Dendritic cell treated with granulocyte-macrophage colony-stimulating factor and Interleukin-4, amounts not matched to agents 40 ng/mL and 50 ng/mL, for 4 days (primary cell): ENCODE data around the gene ZC3H13.

Experiments
- H3K27ac Mint-ChIP-seq: one replicate; pipeline ENCODE4 v1.8.0; 2022; ENCODE audit warnings: mild to moderate bottlenecking, mixed read lengths
- H3K27me3 Mint-ChIP-seq: one replicate; pipeline ENCODE4 v1.8.0; 2022; ENCODE audit warnings: mild to moderate bottlenecking, mixed read lengths
- H3K36me3 Mint-ChIP-seq: one replicate; pipeline ENCODE4 v1.8.0; 2022; ENCODE audit warnings: low read depth, mixed read lengths
- H3K4me1 Mint-ChIP-seq: one replicate; pipeline ENCODE4 v1.8.0; 2022; ENCODE audit warnings: low read depth, mixed read lengths
- H3K4me3 Mint-ChIP-seq: one replicate; pipeline ENCODE4 v1.8.0; 2022; ENCODE audit warnings: mild to moderate bottlenecking, moderate library complexity, mixed read lengths
- H3K9me3 Mint-ChIP-seq: one replicate; pipeline ENCODE4 v1.8.0; 2022; ENCODE audit warnings: mixed read lengths
- intact Hi-C: fragments of 100-400 bp; cut with micrococcal nuclease; formaldehyde crosslinking; loops from one replicate; pipeline ENCODE4 v1.15.0; 2022

Gene ZC3H13

DNA sequence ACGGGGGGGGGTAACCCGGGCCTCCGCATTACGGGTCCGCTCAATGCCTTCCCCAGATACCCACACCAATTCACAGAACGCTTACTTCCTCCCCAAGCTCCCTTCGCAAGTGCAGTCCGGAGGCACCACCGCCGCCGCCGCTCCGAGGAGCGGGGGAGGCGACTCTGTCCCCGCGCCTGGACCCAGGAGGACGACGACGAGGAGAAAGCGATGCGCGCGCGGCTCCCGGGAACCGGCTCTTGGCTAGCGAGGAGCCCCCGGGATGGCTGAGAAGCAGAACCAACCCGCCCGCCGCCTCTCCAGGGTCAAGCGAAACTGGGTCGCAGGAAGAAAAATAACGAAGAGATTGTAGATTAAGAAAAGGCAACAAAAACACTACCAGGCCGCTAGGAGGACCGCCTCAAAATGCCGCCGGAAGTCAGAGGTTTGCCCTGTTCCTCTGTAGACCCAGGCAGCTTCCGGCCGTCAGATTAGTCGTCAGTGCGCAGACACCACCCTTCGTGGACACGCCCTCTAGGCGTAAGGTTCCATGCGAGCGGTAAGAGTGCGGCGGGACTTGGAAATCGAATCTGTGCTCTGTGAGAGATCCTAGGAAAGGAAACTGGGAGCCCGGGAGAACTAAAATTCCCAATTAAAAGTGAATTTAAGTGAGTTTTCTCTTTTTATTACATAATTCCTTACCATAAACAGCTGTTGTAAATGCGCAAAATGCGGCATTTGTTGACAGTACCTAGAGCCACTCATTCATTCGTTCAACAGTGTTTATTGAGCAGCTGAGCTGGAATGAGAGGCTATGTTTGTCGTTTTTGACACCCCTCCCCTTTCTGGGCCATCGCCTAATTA is at the start of gene ZC3H13:
Gene ZC3H13, minus strand, starts transcription at position 428 of the 843 bp plus-strand sequence. CDS start 7,239 bp downstream, outside the sequence.
- Mint-ChIP-seq H3K27me3 (peaks cover 5% of the 10 kb centered on the region), H3K36me3 (peaks cover 20% of the 10 kb centered on the region), H3K4me3 (peak within 1 kb of the TSS; percentile 99), H3K9me3 (no peaks in the 10 kb centered on the region), H3K4me1 (peaks cover 11% of the 10 kb centered on the region), H3K27ac (peak within 1 kb of the TSS; percentile 94)
- intact Hi-C loops, result loop anchor here (5.0 kb wide), 2 partner anchors 60 to 75 kb away; no protein-coding TSS in a partner anchor

DNA sequence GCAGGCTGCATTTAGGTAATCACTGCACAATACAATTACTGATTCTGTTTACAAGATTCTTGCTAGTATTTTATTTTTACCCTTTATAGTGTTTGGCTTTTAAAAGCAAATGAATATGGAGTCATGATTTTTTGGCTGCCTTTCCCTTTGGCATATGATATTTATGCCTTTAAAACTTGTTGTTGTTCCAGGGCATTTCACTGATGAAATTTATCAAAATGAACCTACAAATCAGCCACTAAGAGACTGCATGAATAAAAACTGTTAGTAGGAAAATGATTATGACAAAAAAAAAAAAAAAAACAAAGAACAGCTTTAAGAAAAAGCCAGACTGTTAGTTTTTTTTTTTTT is 49.7 kb upstream of the ZC3H13 start:
- Mint-ChIP-seq H3K27me3 (no peaks in the 10 kb centered on the region), H3K9me3 (no peaks in the 10 kb centered on the region), H3K27ac (no peak overlapping the region), H3K4me3 (no peak overlapping the region), H3K4me1 (peaks cover 24% of the 10 kb centered on the region), H3K36me3 (no peaks in the 10 kb centered on the region)
- intact Hi-C loops, result no loop called here

GRCh38 chr13:46101484-46102254 is 49.1 kb upstream of the ZC3H13 start:
- Mint-ChIP-seq H3K4me1 (peaks cover 24% of the 10 kb centered on the region), H3K4me3 (no peak overlapping the region), H3K9me3 (no peaks in the 10 kb centered on the region), H3K27ac (no peak overlapping the region), H3K36me3 (no peaks in the 10 kb centered on the region), H3K27me3 (no peaks in the 10 kb centered on the region)
- intact Hi-C loops, result no loop called here

GRCh38 chr13:46101002-46101401 is 48.5 kb upstream of the ZC3H13 start:
- Mint-ChIP-seq H3K4me1 (peaks cover 24% of the 10 kb centered on the region), H3K27ac (no peak overlapping the region), H3K36me3 (no peaks in the 10 kb centered on the region), H3K4me3 (no peak overlapping the region), H3K27me3 (no peaks in the 10 kb centered on the region), H3K9me3 (no peaks in the 10 kb centered on the region)
- intact Hi-C loops, result no loop called here

GRCh38 chr13:46100191-46100815 is 47.8 kb upstream of the ZC3H13 start:
- no peak overlapping the region for H3K27ac Mint-ChIP-seq

DNA sequence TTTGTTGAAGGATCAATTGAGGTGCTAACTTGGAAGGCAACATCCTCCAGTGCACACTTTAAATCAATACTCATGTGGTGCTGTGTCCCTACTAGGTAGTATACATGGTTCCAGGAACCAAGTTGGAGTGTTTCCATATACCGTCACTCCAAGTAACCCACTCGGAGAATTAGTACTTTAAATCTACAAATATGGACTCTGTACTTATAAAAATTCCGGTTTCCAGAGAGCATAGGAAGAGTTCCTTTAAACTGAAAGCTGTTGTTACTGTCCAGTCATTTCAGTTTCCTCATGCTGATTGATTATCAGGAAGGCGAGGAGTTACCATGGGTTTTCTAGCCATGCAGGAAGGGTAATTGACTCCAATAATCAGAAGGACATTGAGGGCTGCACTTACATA is 45.1 kb upstream of the ZC3H13 start:
- Mint-ChIP-seq H3K27ac (no peak overlapping the region), H3K4me1 (peaks cover 24% of the 10 kb centered on the region), H3K9me3 (no peaks in the 10 kb centered on the region), H3K4me3 (no peak overlapping the region), H3K36me3 (no peaks in the 10 kb centered on the region), H3K27me3 (no peaks in the 10 kb centered on the region)
- intact Hi-C loops, result no loop called here

More at GRCh38 chr13:46100191-46100815, 47.8 kb upstream of the ZC3H13 start:
- Mint-ChIP-seq H3K27me3 (no peaks in the 10 kb centered on the region), H3K9me3 (no peaks in the 10 kb centered on the region), H3K4me1 (peaks cover 24% of the 10 kb centered on the region), H3K36me3 (no peaks in the 10 kb centered on the region), H3K4me3 (no peak overlapping the region)
- intact Hi-C loops, result no loop called here

GRCh38 chr13:46097015-46097414 is 44.5 kb upstream of the ZC3H13 start:
- H3K4me3 Mint-ChIP-seq, result no peak overlapping the region
- no peaks in the 10 kb centered on the region for H3K36me3 Mint-ChIP-seq
- peaks cover 21% of the 10 kb centered on the region for H3K4me1 Mint-ChIP-seq
- no peaks in the 10 kb centered on the region for H3K9me3 Mint-ChIP-seq
- no peaks in the 10 kb centered on the region for H3K27me3 Mint-ChIP-seq
- no peak overlapping the region for H3K27ac Mint-ChIP-seq
- intact Hi-C loops, result no loop called here

- H3K27me3 Mint-ChIP-seq, result no peaks in the 10 kb centered on the region
- H3K36me3 Mint-ChIP-seq, result no peaks in the 10 kb centered on the region
- H3K4me1 Mint-ChIP-seq, result no peaks in the 10 kb centered on the region
- H3K9me3 Mint-ChIP-seq, result no peaks in the 10 kb centered on the region
- H3K27ac Mint-ChIP-seq, result no peak overlapping the region
- intact Hi-C loops, result no loop called here
- H3K4me3 Mint-ChIP-seq, result no peak overlapping the region
Observed at GRCh38 chr13:46094478-46094877, 41.9 kb upstream of the ZC3H13 start.

DNA sequence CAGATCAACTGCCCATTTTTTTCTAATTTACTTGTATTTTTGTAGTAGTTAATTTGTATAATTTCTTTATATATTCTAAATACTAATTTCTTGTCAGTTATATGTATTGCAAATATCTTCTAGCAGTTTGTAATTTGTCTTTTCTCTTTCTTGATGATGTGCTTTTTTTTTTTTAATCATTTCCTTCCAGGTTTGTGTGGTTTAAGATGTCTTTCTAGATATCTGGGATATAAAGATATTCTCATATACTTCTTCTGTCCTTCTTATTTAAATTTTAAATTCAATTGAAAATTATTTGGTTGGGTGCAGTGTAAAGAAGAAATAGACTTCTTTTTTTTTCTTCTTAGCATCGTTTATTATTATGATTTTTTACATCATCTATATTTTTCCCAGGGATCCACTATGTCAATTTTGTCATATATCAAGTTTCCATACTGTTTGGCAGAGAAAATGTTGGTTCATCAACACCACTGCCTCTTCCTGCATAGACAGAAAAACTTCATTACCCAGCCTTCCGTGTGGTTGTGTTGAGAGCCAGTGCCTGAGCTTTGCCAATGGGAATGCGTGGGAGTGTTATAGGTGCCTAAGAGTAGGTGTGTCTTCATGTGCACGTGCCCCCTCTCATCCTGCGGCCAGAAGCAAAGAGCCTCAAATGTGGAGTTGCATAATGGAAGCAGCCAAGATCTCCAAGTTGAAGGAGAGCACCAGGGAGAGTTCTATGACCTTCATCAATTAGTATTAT is 36.4 kb upstream of the ZC3H13 start:
- Mint-ChIP-seq H3K27ac (no peak overlapping the region), H3K36me3 (no peaks in the 10 kb centered on the region), H3K27me3 (no peaks in the 10 kb centered on the region), H3K9me3 (no peaks in the 10 kb centered on the region), H3K4me1 (peaks cover 11% of the 10 kb centered on the region), H3K4me3 (no peak overlapping the region)
- intact Hi-C loops, result no loop called here

DNA sequence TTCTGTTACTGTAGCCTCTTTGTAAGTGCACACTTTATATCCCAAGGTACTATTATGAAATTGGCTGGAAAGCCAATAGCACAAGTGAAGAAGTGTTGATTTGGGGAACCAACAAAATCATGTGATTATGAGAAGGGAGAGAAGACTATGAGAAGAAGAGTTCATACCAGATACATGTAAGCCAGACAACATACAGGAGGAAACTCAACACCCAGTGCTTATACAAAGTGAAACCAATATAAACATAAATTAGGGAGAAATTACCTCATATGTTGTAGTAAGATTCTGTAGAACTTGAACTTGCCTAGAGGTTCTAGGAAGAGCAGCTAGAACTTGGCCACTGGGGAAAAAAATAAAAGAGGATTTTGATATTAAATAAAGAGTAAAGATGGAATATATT is 34.9 kb upstream of the ZC3H13 start:
- Mint-ChIP-seq H3K27ac (no peak overlapping the region), H3K4me1 (peaks cover 11% of the 10 kb centered on the region), H3K36me3 (no peaks in the 10 kb centered on the region), H3K4me3 (no peak overlapping the region), H3K9me3 (no peaks in the 10 kb centered on the region), H3K27me3 (no peaks in the 10 kb centered on the region)
- intact Hi-C loops, result no loop called here

GRCh38 chr13:46086985-46087384 is 34.4 kb upstream of the ZC3H13 start:
- Mint-ChIP-seq H3K4me3 (no peak overlapping the region), H3K36me3 (no peaks in the 10 kb centered on the region), H3K27me3 (no peaks in the 10 kb centered on the region), H3K4me1 (peaks cover 11% of the 10 kb centered on the region), H3K27ac (no peak overlapping the region), H3K9me3 (no peaks in the 10 kb centered on the region)
- intact Hi-C loops, result no loop called here

DNA sequence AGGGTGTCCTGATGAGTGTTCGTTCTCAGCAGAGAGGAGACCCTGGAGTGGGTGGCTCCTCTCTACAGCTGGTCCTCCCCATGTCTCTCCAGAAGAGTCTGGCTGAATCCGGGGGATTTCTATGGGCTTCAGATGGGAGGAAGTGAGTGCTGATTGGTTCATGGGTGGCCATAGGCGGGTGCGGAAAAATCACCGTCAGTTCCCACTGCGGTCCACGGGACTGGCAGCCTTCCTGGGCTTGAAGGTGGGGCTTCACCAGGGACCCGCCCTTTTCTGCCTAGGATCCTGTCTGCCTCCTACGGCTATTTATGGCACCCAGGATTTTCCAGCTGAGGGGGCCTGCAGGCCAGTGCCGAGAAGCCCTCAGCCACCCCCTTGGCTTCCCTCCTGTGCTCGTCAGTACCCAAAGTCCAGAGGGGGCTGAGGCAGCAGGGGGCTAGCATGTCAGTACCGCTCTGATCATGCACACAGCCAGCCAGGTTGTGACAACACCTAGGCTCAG is 33.9 kb upstream of the ZC3H13 start:
- Mint-ChIP-seq H3K9me3 (no peaks in the 10 kb centered on the region), H3K4me3 (no peak overlapping the region), H3K27me3 (no peaks in the 10 kb centered on the region), H3K4me1 (peaks cover 11% of the 10 kb centered on the region), H3K36me3 (no peaks in the 10 kb centered on the region), H3K27ac (no peak overlapping the region)
- intact Hi-C loops, result no loop called here

- H3K27me3 Mint-ChIP-seq, result no peaks in the 10 kb centered on the region
- H3K36me3 Mint-ChIP-seq, result no peaks in the 10 kb centered on the region
- intact Hi-C loops, result no loop called here
Observed at GRCh38 chr13:46085737-46086136, 33.2 kb upstream of the ZC3H13 start.

More at GRCh38 chr13:46085737-46086136, 33.2 kb upstream of the ZC3H13 start:
- Mint-ChIP-seq H3K4me1 (peaks cover 11% of the 10 kb centered on the region), H3K27ac (no peak overlapping the region), H3K4me3 (no peak overlapping the region), H3K9me3 (no peaks in the 10 kb centered on the region)
